Stimulated activated CD8-positive, alpha-beta memory T cell treated with anti-CD3 and anti-CD28 coated beads, Interleukin-4, amount 100 ng/mL, for 48 hours (primary cell): Measurements from ENCODE around the gene ACOT12.

Experiments used
- DNase-seq: peaks from one replicate; pipeline ENCODE4 v3.0.0-alpha.2; 2020

Gene ACOT12

DNA sequence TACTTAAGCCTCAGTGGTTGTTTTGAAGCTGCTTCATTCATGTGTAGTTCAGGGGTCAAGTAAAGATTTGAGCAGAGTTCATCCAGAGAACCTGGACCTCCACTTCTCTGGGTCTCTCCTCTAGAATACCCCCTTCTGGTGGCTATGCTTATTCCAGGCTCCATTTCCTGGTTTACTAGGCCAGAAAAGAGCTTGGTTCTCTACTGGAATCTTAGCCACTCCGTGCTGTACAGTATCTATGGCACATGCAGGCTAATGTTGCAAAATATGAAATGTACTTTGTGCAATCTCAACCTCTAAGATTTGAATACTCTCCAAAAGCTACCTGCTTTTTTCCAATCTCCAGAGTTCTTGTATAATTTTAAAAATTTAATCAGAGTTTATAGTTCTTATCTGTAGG is 110.0 kb downstream of the ACOT12 start:
- no peak for DNase-seq
